Measurements from ENCODE around the gene HDAC4.

DNA sequence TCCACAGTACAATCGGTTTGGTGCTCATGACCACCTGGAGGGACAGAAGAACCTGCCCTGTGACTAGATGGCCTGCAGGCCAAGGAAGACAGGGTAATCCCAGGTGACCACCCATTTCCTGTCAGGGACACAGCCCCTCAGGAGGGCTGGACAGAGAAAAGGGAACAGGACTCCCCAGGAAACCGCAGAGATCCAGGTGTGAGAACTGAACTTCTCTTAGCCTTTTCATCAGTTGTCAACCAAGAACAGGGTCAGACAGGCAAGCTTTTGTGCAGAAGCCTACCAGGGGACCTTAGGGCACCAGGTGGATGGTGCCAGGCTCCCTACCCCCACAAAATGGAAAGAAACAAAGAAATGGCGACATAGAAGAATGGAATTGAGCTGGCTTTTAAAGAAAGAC, 132.3 kb downstream of the HDAC4 start:
- TF ChIP-seq, protein P1, sequence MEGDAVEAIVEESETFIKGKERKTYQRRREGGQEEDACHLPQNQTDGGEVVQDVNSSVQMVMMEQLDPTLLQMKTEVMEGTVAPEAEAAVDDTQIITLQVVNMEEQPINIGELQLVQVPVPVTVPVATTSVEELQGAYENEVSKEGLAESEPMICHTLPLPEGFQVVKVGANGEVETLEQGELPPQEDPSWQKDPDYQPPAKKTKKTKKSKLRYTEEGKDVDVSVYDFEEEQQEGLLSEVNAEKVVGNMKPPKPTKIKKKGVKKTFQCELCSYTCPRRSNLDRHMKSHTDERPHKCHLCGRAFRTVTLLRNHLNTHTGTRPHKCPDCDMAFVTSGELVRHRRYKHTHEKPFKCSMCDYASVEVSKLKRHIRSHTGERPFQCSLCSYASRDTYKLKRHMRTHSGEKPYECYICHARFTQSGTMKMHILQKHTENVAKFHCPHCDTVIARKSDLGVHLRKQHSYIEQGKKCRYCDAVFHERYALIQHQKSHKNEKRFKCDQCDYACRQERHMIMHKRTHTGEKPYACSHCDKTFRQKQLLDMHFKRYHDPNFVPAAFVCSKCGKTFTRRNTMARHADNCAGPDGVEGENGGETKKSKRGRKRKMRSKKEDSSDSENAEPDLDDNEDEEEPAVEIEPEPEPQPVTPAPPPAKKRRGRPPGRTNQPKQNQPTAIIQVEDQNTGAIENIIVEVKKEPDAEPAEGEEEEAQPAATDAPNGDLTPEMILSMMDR (optimal IDR thresholded peaks at IDR 0.05 in 1 of 3, IDR thresholded peaks at IDR 0.05 in 1 of 3, conservative IDR thresholded peaks at IDR 0.05 in 1 of 3; ENCODE audit: extremely low read depth in 1 of 3, insufficient read depth in 2 of 3, low read length in 3 of 3): no peak
- TF ChIP-seq EZH2 (IDR thresholded peaks at IDR 0.05; ENCODE audit: low read length): no peak
